NK-92 (cell line): Measurements from ENCODE around the gene TRPV6.

Experiments
- DNase-seq: peaks from one replicate; lab custom pipeline; 2025; ENCODE audit not compliant: unreplicated experiment; lab: John Stamatoyannopoulos, UW

TRPV6 gene

DNA sequence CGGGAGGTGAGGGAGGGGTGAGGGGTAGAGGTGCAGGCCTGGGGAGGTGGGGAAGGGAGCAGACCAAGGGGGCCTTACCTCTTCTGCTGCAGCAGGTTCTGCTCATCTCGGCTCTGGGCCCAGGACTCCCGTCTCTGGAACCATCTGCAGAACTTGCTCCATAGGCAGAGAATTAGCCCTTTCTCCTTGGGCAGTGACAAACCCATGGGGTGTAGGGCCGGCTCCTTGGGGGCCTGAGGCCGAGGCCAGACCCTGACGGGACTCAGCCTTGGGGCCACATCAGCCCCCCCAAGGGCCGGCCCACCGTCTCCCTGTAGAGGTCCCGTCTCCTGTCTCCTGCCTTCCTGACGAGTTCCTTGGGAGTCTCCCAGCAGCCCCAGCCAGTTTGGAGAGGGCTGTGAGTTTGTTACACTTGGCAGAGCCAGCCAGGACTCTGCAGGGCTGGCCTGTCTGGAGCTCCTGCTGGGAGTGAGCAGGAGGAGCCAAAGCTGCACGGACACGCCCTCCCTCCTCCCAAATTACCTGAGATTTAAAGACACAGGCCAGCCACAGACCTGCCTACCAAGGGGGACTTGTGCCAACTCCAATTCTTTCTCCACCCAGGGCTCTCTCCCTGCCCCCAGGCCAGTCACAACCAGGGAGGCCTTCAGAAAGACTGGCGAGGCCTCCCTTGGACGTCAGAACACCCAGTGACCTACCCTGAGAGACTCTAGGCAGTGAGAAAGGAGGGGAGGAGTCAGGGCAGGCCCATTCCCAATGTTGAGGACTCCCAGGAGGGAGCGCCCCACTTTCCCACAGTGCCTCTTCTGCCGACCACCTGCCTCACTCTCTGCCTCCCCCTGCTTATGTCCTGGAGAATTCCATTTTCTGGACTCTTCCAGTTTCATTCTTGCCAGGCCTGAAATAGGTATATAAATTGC lies at the start of gene TRPV6:
TSS of gene TRPV6 (minus strand) at position 435 of the 920 bp plus-strand sequence.
- DNase-seq: no peak

DNA sequence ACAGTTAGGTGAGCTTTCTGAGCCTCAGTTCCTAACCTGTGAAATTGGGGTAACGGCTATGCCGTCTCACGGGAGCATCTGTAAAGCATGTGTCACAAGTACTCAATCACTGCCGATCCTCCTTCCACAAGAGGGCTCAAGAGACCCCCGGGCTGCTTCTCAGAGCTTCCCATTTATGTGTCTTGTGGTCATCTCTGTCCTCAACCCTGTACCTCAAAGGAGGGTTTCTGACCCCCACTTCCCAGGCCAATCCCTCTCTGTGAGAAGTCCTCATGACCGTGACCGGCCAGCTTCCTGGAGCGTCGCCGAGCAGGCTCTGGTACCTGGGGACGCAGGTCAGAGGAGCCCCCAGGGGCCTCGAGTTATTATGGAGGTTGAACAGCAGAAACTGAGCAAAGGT lies 48.5 kb upstream of the TRPV6 start:
- no peak for DNase-seq

DNA sequence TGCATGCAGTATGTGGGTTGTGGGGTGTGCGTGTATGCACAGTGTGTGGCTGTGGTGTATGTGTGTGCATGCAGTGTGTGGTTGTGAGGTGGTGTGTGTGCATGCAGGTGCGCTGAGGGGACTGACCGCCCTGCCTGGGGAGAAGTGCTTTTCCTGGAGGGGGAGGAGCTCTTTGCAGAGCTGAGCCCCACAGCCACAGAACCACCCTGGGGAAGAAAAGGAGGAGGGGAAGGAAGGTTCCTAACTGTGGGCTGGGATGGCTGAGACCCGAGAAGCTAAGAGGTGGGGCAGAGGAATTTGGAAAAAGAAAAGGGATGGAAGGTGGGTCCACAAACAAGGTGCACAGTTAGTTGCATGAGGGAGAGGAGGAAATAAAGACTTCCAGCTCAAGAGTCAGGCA lies 48.1 kb upstream of the TRPV6 start, which contains the start of gene TRPV5:
TSS of gene TRPV5 (minus strand) at position 123 of the 400 bp plus-strand sequence. CDS start 287 bp downstream, outside the sequence.
- DNase-seq: no peak

DNA sequence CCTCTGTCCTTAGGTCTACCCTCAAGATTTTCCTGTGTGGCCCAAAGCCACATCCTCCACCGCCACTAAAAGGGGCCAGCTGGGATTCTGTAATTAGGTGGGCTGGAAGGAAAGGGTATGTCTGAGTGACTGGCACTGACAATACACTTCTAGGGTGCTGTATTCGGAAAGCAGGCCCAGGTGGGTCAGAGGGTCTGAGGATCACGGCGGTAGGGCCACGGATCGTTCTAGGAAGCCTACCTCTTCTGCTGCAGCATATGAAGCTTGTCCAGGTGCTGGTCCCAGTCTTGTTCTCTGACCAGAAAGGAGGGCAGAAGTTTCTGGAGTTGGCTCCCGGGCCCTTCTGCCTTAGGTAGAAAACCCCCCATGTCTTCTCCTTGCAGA lies 47.5 kb upstream of the TRPV6 start:
- DNase-seq: no peak

DNA sequence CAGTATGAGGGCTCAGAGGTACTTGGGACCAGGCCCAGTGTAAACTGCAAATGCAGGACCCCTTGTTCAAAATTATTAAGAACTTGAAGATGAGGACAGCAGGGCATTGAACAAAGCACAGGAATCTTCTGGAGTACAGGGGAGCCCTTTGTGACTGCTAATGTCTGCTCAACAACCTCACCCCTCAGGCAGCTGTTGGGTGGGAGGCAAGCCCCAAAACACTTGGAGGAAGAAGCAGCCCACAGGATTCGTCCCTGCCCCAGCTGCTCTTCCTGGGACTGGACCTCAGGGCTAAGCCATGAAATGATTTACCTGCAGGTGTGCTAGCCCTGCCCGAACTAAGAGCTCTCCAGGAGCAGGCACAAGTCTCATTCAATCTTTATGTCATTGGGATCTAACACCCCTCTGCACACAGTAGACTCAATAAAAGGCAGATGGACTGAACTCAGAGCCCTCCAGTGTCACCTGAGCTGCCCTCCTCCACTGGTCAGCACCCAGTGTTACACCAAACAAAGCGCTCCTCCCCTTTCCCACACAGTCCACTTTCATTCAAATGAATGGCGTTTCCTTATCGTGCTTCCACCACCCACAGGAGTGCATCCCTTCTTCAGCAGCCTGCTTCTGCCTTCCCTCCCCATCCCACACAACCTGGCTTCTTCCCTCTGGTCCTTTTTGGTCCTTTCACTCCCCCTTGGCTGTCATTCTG lies 47.0 kb upstream of the TRPV6 start:
- DNase-seq: no peak

DNA sequence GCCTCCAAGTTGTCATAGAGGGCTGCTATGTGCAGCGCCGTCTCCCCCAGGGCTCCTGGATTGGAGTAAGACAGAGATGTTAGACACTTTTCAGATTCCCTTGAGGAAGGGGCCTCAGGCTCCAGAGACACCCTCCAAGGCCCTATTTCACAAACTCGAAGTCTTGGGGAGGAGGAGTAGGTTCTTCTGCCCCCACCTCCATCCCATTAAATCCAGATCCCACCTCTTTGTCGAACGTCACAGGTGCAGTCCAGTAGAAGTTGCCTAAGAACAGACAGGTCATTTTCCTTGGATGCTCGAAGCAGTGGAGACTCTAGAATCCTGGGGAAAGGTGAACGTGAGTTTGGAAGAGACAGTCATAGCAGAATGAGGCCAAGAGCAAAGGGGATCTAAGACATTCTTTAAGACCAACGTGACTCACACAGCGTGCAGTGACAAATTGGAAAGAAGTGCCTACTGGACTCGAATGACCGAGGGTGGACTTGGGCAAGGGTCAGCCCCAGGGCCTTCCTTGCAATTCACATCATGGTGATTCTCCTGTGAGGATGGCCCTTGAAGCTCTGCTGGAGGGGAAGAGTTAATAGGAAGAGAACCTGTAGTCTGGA lies 44.7 kb upstream of the TRPV6 start:
- no peak for DNase-seq

DNA sequence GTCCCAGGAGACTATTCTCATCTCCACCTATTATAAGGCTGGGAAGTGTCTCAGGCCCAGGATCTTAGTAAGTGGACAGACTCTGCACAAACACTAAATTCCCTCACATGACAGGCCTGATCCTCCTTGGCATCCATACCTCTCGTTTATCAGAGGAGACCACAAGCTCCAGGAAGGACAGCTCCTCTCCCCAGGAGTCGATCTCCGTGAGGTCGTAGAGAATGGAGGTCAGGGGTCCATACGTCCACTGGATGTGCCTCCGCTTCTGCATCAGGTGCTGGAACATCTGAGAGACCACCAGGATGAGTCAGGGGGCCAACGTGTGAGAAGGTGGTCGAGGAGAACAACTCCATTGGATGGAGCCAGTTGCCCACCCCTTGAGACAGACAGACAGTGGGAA lies 42.4 kb upstream of the TRPV6 start:
- no peak for DNase-seq

DNA sequence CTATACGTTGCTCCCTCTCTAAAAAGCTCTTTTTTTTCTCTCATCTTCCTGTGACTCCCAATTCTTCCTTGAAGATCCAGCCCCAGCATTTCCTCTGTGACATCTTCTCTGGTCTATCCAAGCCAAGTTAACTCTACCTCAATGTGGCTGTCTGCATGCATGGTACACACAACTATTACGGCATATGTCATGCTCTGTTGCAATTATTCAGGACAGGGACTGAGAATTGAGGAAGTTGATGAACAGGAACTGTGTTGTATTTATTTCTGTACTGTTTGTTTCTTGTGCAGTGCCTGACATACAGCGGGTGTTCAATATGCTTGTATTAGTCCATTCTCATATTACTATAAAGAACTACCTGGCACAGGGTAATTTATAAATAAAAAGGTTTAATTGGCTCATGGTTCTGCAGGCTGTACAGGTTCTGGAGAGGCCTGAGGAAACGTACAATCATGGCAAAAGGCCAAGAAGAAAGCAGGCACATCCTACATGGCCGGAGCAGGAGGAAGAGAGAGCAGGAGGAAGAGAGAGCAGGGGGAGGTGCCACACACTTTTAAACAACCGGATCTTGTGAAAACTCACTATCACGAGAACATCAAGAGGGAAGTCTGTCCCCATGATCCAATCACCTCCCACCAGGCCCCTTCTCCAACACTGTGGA lies 41.7 kb upstream of the TRPV6 start:
- DNase-seq: no peak

DNA sequence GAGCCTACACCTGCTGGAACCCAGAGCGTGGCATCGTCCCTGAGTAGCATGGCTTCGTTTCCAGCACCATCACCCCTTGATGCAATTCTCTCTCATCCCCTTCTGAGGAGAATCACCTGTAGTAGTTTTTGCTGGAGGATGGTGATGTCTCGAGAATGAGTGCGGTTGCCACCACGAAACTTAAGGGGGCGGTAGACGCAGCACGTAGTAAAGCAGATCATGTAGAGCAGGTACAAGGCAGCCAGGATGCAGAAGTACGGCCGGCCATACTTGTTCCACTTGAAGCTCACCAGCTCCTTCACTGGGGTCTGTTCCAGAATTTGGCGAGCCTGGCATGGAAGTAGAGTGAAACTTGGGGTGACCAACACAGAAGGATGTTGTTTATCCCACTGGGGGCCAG lies 39.9 kb upstream of the TRPV6 start:
- DNase-seq: no peak

DNA sequence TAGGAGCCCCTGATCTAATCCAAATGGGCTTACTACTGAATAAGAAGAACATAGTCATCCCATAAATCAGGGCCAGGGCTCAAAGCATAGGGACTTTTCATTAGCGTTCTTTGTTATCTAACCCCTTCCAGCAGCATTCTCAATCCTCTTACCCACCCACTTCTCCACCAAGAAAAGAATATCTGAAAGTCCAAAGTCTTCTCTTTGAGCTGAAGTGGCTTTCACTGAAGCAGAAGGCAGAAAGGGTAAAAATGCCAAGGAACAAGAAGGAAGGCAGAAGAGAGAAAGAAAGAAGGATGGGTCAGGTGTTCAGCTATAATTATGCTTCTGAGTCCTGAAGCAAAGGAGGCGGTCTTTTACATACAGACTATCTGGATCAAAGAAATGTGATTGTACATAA lies 37.8 kb upstream of the TRPV6 start:
- DNase-seq: no peak

DNA sequence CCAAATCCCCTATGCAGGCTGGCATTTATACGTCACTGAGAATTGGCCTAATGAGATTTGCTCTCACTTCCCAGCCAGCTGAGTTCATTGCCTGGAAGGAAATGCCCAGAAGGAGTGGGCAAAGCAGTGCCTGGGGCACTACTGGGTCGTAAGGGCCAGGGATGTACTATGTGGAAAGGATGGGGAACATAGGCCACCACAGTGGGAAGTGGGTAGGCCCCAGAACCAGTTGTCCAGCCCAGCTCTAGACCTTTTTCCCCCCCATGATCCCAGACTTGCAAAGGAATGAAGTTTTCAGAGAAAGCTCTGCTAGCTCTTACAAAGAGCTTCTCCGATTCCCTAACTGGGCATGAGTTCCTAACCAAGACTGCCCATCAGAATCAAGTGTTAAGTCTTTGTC lies 34.1 kb upstream of the TRPV6 start:
- no peak for DNase-seq

DNA sequence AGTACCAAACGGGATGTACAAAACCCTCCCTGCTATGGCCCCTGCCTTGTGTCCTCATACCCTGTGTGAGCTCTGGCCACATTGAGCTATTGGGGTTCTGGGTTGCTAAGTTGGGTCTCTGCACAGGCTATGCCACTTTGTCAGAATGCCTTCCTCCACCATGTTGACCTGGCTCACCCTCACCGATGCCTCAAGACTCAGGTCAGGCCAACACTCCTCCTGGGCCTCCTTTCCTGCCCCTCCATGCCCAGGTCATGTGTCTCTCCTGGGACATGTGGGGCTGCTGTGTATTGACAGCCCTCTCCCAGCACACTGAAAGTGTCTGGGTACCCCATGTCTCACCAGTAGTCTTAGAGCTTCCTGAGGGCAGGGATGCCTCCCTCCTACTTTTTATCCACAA lies 33.4 kb upstream of the TRPV6 start:
- DNase-seq: no peak

DNA sequence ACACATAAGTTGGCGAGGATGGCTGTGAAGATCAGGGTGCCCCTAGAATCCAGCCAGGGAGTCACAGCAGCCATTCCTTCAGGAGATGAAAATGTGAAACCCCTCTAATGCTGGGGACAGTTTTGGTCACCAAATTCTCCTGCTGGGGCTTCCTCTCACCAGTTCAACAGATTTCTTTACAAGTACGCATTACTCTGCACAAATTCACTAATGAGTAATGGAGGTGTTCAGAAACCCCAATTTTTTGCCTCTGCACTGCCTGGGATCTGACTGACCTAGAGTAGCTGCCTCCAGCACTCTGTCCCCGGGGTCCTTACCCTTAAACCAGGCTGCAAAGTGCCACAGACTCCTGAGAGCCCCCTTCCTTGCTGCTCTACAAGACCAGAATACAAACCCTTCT lies 31.9 kb upstream of the TRPV6 start:
- DNase-seq: no peak

DNA sequence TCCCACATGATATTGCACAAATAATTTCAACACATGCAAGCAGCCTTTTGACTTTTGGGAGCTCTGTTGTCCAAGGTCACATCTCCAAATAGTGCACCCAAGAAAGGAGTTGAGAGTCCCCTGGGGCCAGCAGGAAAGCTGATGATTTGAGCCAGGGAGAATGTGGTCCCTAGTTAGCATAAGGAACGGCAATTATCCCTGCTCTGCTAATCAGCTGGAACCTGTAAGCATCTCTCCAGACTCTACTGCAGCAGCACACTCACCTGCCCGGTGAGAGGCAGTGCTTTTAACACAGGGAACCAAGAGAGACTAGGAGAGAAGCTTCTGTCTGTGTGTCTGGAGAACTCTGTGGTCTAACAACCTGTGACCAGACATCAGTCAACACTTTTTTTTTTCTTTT lies 31.0 kb upstream of the TRPV6 start:
- no peak for DNase-seq

DNA sequence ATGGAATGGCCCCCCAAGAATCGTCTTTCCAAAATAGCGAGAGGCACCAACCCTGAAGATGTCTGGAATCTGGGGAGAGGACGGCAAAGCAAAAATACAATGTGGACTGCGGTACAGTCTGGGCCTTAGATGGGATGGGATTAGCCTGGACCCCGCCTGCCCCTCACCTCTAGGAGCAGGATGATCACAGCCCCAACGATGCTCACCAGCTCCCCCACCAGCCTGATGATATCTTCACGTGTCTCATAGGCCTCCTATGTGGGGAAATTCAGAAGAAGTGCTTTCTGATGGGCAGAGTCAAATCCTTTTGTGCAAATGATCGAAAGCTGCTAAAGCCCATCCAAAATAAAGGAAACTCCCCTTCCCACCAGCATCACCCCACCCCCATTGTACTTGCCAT lies 29.8 kb upstream of the TRPV6 start:
- no peak for DNase-seq

DNA sequence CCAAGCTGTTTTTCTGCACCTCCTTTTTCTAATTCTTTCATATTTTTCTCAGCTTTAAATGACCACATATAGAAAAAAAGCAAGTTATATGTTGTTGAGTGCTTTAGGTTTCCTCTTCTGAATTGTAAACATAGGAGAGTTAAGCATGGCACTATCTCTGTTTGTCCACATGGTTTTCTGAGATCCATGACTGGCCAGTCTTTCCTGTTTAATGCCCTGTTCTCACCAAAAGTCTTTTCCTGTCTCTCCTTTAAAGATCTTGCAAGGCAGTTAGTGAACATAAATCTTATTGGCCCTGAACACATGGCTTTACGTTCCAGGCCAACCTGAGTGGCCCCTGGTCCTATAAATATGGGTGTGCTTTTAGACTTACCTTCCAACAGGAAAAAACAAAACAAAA lies 28.6 kb upstream of the TRPV6 start:
- DNase-seq: no peak

DNA sequence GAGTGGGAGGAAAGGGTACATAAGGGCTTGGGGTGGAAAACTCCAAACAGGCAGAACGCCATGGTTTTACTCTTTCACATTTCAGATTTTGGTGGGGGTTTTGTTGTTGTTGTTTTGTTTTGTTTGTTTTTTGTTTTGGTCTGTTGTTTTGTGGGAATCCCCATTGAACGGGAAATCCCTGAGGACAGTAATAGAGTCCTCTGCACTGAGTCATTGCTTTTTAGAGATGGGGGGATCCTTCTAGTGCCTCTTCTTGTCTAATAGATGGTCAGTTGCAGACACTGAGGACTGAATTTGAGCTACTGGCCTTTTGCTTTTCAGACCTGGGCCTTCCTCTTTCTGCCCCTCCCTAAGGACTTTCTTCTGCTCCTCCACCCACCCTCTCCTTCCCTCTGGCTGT lies 28.0 kb upstream of the TRPV6 start:
- DNase-seq: no peak

DNA sequence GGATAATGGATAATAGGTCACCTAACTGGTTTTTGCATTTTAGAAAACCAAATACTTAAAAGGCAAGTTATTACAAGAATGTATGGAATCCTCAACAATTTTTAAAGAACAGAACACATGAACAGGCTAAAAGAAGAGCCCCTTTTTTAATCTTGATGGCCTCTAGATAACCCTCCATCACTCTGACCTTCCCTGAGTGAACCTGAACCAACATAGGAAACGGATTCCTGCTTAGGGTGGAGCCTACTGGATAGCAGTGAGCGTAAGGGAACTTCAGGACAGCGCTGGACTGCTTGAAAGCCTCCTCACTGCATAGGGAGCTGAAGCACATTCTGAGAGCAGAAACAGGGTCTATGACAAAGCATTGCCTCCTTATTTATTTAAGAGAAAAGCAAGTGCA lies 27.5 kb upstream of the TRPV6 start:
- no peak for DNase-seq

DNA sequence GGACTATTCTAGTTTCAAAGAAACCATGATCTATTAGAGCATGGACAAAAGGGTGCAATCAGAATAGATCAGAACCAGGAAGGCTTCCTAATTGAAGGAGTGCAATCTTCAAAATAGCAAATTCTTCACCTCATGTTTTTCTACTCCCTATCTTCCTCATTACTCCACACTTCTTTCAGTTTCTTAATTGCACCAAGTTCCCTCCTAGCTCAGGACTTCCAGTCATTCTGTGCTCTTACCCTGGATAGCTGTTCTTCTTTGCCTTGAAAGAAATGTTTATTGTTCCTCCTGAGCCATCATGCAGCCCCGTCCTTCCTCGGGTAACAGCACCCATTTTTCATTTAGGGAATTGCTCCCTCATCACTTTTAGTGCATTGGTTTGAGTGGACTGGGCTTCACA lies 24.9 kb upstream of the TRPV6 start:
- DNase-seq: no peak

DNA sequence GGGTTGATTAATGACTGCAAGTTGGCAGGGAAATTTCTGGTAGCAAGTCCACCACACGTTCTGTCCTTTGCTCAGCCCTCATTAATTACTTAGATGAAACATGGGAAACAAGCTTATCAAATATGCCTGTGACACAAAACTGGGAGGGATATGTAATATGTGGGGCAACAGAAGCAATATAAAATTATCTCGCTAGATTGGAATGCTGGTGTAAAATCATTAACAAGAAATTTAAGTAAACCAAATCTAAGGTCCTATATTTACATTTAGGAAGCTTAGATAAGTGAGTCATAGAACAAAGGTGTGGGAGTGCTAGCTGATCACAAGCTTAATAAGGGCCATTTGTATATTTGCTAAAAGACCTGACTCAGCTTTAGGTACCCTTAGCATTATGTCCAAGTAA lies 24.5 kb upstream of the TRPV6 start:
- no peak for DNase-seq
